Adipocyte (in vitro differentiated cells): ENCODE data around the gene RBMS3.

Experiments used
- DNase-seq: peaks from one replicate; pipeline ENCODE4 v3.0.0-alpha.2; 2015; ENCODE audit warnings: low read depth
- H3K27me3 ChIP-seq: replicated peaks from 2 replicates; pipeline ENCODE4 v1.7.0; 2013; ENCODE audit warnings: mild to moderate bottlenecking, low read length, moderate library complexity; ENCODE audit not compliant: control insufficient read depth, insufficient read depth
- H3K36me3 ChIP-seq: 2 replicates; pipeline ENCODE4 v1.7.0; 2013; ENCODE audit warnings: low read length, mild to moderate bottlenecking, moderate library complexity; ENCODE audit not compliant: control insufficient read depth, insufficient read depth, severe bottlenecking
- H3K4me1 ChIP-seq: 2 replicates; pipeline ENCODE4 v1.7.0; 2013; ENCODE audit warnings: mild to moderate bottlenecking, low read length, moderate library complexity; ENCODE audit not compliant: control insufficient read depth, insufficient read depth
- H3K4me3 ChIP-seq: 2 replicates; pipeline ENCODE4 v1.7.0; 2013; ENCODE audit warnings: mild to moderate bottlenecking, low read length, moderate library complexity
- H3K9ac ChIP-seq: 2 replicates; pipeline ENCODE4 v1.7.0; 2013; ENCODE audit warnings: mild to moderate bottlenecking, low read length, moderate library complexity
- H3K9me3 ChIP-seq: 2 replicates; pipeline ENCODE4 v1.7.0; 2013; ENCODE audit warnings: mild to moderate bottlenecking, low read length, moderate library complexity; ENCODE audit not compliant: control insufficient read depth

Gene RBMS3

DNA sequence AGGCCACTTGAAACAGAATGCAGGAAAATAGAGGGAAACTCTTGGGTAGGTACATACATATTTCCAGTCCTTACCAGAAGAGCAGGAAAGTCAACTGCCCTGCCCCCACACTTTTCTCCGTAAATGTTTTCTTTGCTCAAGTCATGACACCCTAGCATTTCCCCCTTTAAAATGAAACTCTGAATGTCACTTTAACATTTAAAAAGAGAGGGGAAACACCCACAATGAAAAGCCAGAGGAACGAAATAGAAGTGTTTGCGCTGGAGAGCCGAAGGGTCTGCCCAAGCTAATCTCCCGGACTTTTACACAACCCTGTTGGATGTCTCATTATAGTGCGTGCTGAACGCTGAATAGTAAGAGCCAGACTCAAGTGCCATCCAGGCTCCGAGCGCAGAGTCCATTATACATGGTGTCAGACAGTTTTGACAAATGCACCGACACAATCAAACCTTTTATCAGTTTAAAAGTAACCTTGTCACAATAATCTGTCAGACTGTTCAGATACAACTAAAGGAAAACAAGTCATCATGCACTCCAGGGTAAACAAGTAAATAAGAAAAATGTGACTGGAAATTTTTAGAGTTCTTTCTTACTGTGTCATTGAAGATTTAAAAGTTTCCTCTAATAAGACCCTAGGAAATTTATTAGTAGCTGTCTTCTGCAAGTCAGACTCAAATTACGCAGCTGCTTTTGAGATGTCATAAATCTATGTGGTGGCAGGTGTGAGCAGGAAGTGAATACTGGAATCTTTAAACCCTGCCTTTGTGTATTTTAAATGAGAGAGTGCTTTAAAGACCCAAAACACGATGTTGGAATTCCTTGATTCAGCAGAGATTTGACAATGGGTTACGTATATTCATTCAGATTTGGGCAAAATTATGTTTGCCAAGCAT is 159.8 kb downstream of the RBMS3 start:
- no peak for DNase-seq
- H3K9ac ChIP-seq: no peak overlapping the region
- H3K4me3 ChIP-seq: no peak overlapping the region
- peaks cover 14% of the 10 kb centered on the region for H3K4me1 ChIP-seq
- H3K27me3 ChIP-seq: no peaks in the 10 kb centered on the region
- peaks cover 6% of the 10 kb centered on the region for H3K9me3 ChIP-seq
- H3K36me3 ChIP-seq: peaks cover 18% of the 10 kb centered on the region

DNA sequence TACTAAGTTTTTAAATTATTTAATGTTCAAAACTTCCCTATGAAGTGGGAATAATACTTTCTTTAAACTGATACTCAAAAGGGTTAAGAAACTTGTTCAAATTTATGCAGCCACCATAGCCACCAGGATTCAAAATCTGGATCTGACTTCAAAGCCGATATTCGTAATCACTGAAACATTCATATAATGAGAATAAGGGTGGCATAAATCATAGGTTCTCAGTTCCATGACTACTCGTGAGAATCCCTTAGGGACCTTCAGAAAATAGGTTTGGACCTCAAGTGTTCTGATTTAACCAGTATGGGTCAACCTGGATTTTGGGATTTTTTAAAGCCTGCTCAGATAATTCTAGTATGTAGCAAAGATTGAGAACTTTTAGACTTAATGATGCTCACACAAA is 160.6 kb downstream of the RBMS3 start:
- peaks cover 6% of the 10 kb centered on the region for H3K9me3 ChIP-seq
- no peak overlapping the region for H3K9ac ChIP-seq
- H3K27me3 ChIP-seq: no peaks in the 10 kb centered on the region
- peaks cover 18% of the 10 kb centered on the region for H3K36me3 ChIP-seq
- DNase-seq: no peak
- H3K4me3 ChIP-seq: no peak overlapping the region
- peaks cover 11% of the 10 kb centered on the region for H3K4me1 ChIP-seq

GRCh38 chr3:29447946-29448627 is 167.2 kb downstream of the RBMS3 start:
- H3K4me3 ChIP-seq: no peak overlapping the region
- H3K27me3 ChIP-seq: no peaks in the 10 kb centered on the region
- H3K9ac ChIP-seq: no peak overlapping the region

GRCh38 chr3:29451920-29452319 is 171.0 kb downstream of the RBMS3 start:
- Histone ChIP-seq H3K27me3 (no peaks in the 10 kb centered on the region), H3K4me1 (peaks cover 11% of the 10 kb centered on the region), H3K4me3 (no peak overlapping the region), H3K9ac (no peak overlapping the region), H3K9me3 (no peaks in the 10 kb centered on the region), H3K36me3 (peaks cover 10% of the 10 kb centered on the region)
- no peak for DNase-seq

More at GRCh38 chr3:29447946-29448627, 167.2 kb downstream of the RBMS3 start:
- DNase-seq: no peak
- peaks cover 5% of the 10 kb centered on the region for H3K4me1 ChIP-seq
- peaks cover 8% of the 10 kb centered on the region for H3K36me3 ChIP-seq
- peaks cover 3% of the 10 kb centered on the region for H3K9me3 ChIP-seq

- Histone ChIP-seq H3K9ac (no peak overlapping the region), H3K4me1 (peaks cover 11% of the 10 kb centered on the region), H3K9me3 (no peaks in the 10 kb centered on the region), H3K4me3 (no peak overlapping the region), H3K27me3 (no peaks in the 10 kb centered on the region), H3K36me3 (peaks cover 9% of the 10 kb centered on the region)
- no peak for DNase-seq
Observed at GRCh38 chr3:29452934-29453283, 172.0 kb downstream of the RBMS3 start.

GRCh38 chr3:29453284-29454001 is 172.6 kb downstream of the RBMS3 start:
- DNase-seq: no peak
- Histone ChIP-seq H3K9ac (no peak overlapping the region), H3K4me1 (peaks cover 11% of the 10 kb centered on the region)

GRCh38 chr3:29454161-29454611 is 173.3 kb downstream of the RBMS3 start:
- no peaks in the 10 kb centered on the region for H3K27me3 ChIP-seq
- H3K9me3 ChIP-seq: no peaks in the 10 kb centered on the region
- DNase-seq: no peak
- H3K4me3 ChIP-seq: no peak overlapping the region
- H3K36me3 ChIP-seq: peaks cover 7% of the 10 kb centered on the region
- no peak overlapping the region for H3K9ac ChIP-seq
- H3K4me1 ChIP-seq: peaks cover 11% of the 10 kb centered on the region

More at GRCh38 chr3:29453284-29454001, 172.6 kb downstream of the RBMS3 start:
- Histone ChIP-seq H3K9me3 (no peaks in the 10 kb centered on the region), H3K27me3 (no peaks in the 10 kb centered on the region), H3K4me3 (no peak overlapping the region), H3K36me3 (peaks cover 5% of the 10 kb centered on the region)

DNA sequence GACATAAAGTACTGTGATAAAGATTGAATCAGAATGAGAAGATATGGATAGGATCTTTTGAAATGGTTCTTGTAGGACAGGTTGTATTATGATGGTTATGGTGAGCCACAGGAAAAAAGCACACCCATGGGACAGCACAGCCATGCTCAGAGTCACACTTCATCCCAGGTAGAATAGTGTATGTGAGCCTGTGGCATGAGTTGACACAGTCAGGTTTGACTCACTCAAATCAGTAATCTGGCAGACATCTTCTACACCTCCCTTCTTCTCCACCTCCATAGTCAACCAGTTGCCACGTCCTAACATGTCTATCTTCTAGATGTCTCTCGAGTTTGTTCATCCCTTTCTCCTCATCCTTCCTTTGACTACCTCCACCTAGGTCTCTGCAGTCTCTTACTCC is 176.0 kb downstream of the RBMS3 start:
- Histone ChIP-seq H3K9me3 (no peaks in the 10 kb centered on the region), H3K27me3 (no peaks in the 10 kb centered on the region), H3K9ac (no peak overlapping the region), H3K36me3 (peaks cover 15% of the 10 kb centered on the region), H3K4me1 (peaks cover 11% of the 10 kb centered on the region), H3K4me3 (no peak overlapping the region)
- no peak for DNase-seq

DNA sequence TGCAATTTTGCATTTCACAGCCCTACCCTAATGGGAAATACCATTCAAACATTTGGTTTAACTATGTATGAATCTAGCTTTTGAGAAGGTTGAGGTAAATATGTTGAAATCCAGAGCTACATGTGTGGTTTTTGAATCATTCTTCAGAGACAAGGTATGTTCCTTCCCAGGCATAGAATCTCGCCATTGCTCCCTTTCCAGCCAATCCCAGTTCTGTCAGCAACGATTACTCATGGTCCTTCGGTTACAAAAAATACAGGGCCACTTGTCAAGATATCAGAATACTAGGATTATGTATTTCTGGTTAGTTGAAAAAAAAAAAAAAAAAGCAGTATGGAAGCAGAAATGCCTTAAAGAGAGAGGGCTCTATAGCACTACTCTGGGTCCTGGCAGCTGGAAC is 182.4 kb downstream of the RBMS3 start:
- no peaks in the 10 kb centered on the region for H3K9me3 ChIP-seq
- DNase-seq: no peak
- H3K9ac ChIP-seq: no peak overlapping the region
- H3K36me3 ChIP-seq: peaks cover 10% of the 10 kb centered on the region
- H3K27me3 ChIP-seq: no peaks in the 10 kb centered on the region
- H3K4me1 ChIP-seq: peaks cover 14% of the 10 kb centered on the region
- H3K4me3 ChIP-seq: no peak overlapping the region

GRCh38 chr3:29465836-29466235 is 185.0 kb downstream of the RBMS3 start:
- H3K9me3 ChIP-seq: no peaks in the 10 kb centered on the region
- peak overlapping the region; percentile 14 for H3K9ac ChIP-seq
- H3K36me3 ChIP-seq: no peaks in the 10 kb centered on the region
- no peaks in the 10 kb centered on the region for H3K27me3 ChIP-seq
- DNase-seq: peak; percentile 90
- H3K4me1 ChIP-seq: peaks cover 14% of the 10 kb centered on the region
- H3K4me3 ChIP-seq: no peak overlapping the region

- H3K9me3 ChIP-seq: no peaks in the 10 kb centered on the region
- no peak overlapping the region for H3K4me3 ChIP-seq
- H3K36me3 ChIP-seq: no peaks in the 10 kb centered on the region
- H3K9ac ChIP-seq: no peak overlapping the region
- no peak for DNase-seq
- H3K27me3 ChIP-seq: no peaks in the 10 kb centered on the region
- peaks cover 14% of the 10 kb centered on the region for H3K4me1 ChIP-seq
Observed at GRCh38 chr3:29466442-29466841, 185.6 kb downstream of the RBMS3 start.
